Sigmoid colon (tissue), 4 donors: Measurements from ENCODE around the gene ALDH3A2.

ENCODE experiments used
- POLR2A ChIP-seq, 2 donors: fragments of 450-650 bp; IDR thresholded peaks; one replicate each; pipeline ENCODE4 v1.6.1; 2016; ENCODE audit warnings: antibody characterized with exemption in 2 of 2, mild to moderate bottlenecking in 2 of 2, moderate library complexity in 2 of 2
- POLR2AphosphoS5 ChIP-seq, 4 donors: sonication (generic); formaldehyde crosslinking; IDR thresholded peaks; one replicate each; pipeline ENCODE4 v1.6.1; 2017; ENCODE audit warnings: antibody characterized with exemption in 4 of 4
- TF ChIP-seq, protein P1 (sequence below), 4 experiments: fragments of 450-650 bp in 3 of 4; fragments of 200-600 bp in 1 of 4; IDR thresholded peaks; one replicate each; pipeline ENCODE4 v1.5.1; 2016 to 2019; ENCODE audit warnings: antibody characterized with exemption in 4 of 4, mild to moderate bottlenecking in 3 of 4, moderate library complexity in 2 of 4

DNA sequence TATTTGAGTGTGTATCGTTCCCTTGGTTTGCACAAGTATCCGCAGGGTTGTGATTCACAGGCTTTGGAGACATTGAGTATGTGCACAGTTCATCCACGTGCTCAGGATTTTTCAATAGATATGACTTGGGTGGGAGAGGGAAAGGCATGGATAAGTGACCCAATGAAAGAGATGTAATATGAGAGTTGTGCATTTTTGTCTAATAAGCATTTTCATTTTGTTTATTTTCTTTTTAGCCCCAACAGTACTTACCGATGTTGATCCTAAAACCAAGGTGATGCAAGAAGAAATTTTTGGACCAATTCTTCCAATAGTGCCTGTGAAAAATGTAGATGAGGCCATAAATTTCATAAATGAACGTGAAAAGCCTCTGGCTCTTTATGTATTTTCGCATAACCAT, 14.5 kb downstream of the ALDH3A2 start:
- TF ChIP-seq, protein P1, sequence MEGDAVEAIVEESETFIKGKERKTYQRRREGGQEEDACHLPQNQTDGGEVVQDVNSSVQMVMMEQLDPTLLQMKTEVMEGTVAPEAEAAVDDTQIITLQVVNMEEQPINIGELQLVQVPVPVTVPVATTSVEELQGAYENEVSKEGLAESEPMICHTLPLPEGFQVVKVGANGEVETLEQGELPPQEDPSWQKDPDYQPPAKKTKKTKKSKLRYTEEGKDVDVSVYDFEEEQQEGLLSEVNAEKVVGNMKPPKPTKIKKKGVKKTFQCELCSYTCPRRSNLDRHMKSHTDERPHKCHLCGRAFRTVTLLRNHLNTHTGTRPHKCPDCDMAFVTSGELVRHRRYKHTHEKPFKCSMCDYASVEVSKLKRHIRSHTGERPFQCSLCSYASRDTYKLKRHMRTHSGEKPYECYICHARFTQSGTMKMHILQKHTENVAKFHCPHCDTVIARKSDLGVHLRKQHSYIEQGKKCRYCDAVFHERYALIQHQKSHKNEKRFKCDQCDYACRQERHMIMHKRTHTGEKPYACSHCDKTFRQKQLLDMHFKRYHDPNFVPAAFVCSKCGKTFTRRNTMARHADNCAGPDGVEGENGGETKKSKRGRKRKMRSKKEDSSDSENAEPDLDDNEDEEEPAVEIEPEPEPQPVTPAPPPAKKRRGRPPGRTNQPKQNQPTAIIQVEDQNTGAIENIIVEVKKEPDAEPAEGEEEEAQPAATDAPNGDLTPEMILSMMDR (IDR thresholded peaks at IDR 0.05): no peak
- TF ChIP-seq POLR2A (IDR thresholded peaks at IDR 0.05) (no peak), POLR2AphosphoS5 (IDR thresholded peaks at IDR 0.05) (no peak)
